HCT116 (cell line): ENCODE results near the gene KCNAB2.

Experiments
- CEBPB ChIP-seq: IDR thresholded peaks from 2 replicates; pipeline ENCODE4 v1.6.1; 2012; ENCODE audit warnings: low read depth
- CTCF ChIP-seq, 3 experiments: fragments of 200-600 bp in 1 of 3; sonication (generic) in 1 of 3; IDR thresholded peaks in 2 of 3; conservative IDR thresholded peaks in 1 of 3; 2 replicates each; pipeline ENCODE4 v1.5.1; 2012 to 2017; ENCODE audit warnings: low read depth in 2 of 3, low read length in 2 of 3, antibody characterized with exemption in 1 of 3, borderline replicate concordance in 1 of 3, control low read depth in 1 of 3, mild to moderate bottlenecking in 1 of 3, mixed read lengths in 1 of 3, mixed run types in 1 of 3, moderate library complexity in 1 of 3; ENCODE audit not compliant: insufficient read depth in 1 of 3
- EZH2 ChIP-seq: fragments of 200-600 bp; sonication (generic); IDR thresholded peaks from 2 replicates; pipeline ENCODE4 v1.6.1; 2017; ENCODE audit warnings: antibody characterized with exemption, mixed run types
- JUND ChIP-seq: IDR thresholded peaks from 2 replicates; pipeline ENCODE4 v1.6.1; 2012
- POLR2A ChIP-seq: IDR thresholded peaks from 2 replicates; pipeline ENCODE4 v1.7.0; 2011; ENCODE audit warnings: borderline replicate concordance; ENCODE audit not compliant: insufficient read depth, insufficient read length; ENCODE audit errors: extremely low read depth
- RAD21 ChIP-seq: IDR thresholded peaks from 2 replicates; pipeline ENCODE4 v1.6.1; 2012; ENCODE audit warnings: low read depth, mild to moderate bottlenecking
- YY1 ChIP-seq: IDR thresholded peaks from 2 replicates; pipeline ENCODE4 v1.6.1; 2011; ENCODE audit warnings: low read length, low read depth, moderate library complexity, mild to moderate bottlenecking; ENCODE audit not compliant: insufficient replicate concordance; ENCODE audit errors: extremely low read depth
- TF ChIP-seq, protein P1 (sequence below): IDR thresholded peaks from 2 replicates; pipeline ENCODE4 v1.6.1; 2012; ENCODE audit warnings: low read depth
- TF ChIP-seq, protein P2 (sequence below): IDR thresholded peaks from 2 replicates; pipeline ENCODE4 v1.6.1; 2012

GRCh38 chr1:6075748-6076147 is 30.1 kb downstream of the KCNAB2 start:
- TF ChIP-seq POLR2A: no peak
- TF ChIP-seq CEBPB: no peak
- TF ChIP-seq, protein P1, sequence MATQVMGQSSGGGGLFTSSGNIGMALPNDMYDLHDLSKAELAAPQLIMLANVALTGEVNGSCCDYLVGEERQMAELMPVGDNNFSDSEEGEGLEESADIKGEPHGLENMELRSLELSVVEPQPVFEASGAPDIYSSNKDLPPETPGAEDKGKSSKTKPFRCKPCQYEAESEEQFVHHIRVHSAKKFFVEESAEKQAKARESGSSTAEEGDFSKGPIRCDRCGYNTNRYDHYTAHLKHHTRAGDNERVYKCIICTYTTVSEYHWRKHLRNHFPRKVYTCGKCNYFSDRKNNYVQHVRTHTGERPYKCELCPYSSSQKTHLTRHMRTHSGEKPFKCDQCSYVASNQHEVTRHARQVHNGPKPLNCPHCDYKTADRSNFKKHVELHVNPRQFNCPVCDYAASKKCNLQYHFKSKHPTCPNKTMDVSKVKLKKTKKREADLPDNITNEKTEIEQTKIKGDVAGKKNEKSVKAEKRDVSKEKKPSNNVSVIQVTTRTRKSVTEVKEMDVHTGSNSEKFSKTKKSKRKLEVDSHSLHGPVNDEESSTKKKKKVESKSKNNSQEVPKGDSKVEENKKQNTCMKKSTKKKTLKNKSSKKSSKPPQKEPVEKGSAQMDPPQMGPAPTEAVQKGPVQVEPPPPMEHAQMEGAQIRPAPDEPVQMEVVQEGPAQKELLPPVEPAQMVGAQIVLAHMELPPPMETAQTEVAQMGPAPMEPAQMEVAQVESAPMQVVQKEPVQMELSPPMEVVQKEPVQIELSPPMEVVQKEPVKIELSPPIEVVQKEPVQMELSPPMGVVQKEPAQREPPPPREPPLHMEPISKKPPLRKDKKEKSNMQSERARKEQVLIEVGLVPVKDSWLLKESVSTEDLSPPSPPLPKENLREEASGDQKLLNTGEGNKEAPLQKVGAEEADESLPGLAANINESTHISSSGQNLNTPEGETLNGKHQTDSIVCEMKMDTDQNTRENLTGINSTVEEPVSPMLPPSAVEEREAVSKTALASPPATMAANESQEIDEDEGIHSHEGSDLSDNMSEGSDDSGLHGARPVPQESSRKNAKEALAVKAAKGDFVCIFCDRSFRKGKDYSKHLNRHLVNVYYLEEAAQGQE: no peak
- no peak for TF ChIP-seq JUND
- TF ChIP-seq RAD21: no peak
- TF ChIP-seq, protein P2, sequence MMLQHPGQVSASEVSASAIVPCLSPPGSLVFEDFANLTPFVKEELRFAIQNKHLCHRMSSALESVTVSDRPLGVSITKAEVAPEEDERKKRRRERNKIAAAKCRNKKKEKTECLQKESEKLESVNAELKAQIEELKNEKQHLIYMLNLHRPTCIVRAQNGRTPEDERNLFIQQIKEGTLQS: no peak
- no peak for TF ChIP-seq CTCF (IDR thresholded peaks at IDR 0.05 in 2 of 3, conservative IDR thresholded peaks at IDR 0.05 in 1 of 3; ENCODE audit: borderline replicate concordance in 1 of 3, insufficient read depth in 1 of 3, low read depth in 2 of 3, low read length in 2 of 3)
- no peak for TF ChIP-seq YY1
- no peak for TF ChIP-seq EZH2
